ENCODE data around the gene GAPDH.

DNA sequence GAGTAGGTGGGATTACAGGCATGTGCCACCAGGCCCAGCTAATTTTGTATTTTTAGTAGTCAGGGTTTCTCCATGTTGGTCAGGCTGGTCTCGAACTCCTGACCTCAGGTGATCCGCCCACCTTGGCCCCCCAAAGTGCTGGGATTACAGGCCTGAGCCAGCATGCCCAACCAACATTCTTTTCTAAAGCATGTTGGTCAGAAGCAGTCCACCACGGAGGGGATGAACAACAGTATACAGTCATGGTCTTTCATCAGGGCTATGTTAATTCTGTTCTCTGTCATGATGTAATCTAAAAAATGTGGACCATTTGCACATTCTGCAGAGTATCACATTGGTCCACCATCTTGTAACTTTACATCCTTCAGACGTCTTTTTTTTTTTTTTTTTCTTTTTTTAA lies 44.9 kb upstream of the GAPDH start:
- TF ChIP-seq CTCF (IDR thresholded peaks at IDR 0.05; ENCODE audit: insufficient read depth, low read depth, low read length) (no peak), EZH2 (IDR thresholded peaks at IDR 0.05; ENCODE audit: insufficient read depth, low read length) (no peak)

All from astrocyte (in vitro differentiated cells and primary cell).